Hindlimb muscle (tissue), 1 donor: ENCODE data around the gene LEMD1. TPM values are rescaled to one million over a fixed set of nuclear protein-coding genes. Genes with fewer than 3 reads are reported as not detected.

Source experiments
- DNase-seq: peaks from one replicate; pipeline ENCODE4 v3.0.0-alpha.2; 2013
- polyA plus RNA-seq: library from polyadenylated mRNA; unstranded; fragments of 120-200 nt; gene quantifications from one replicate; pipeline ENCODE4 v1.2.1, GENCODE V29; 2013; ENCODE audit not compliant: insufficient read length

LEMD1 gene, protein sequence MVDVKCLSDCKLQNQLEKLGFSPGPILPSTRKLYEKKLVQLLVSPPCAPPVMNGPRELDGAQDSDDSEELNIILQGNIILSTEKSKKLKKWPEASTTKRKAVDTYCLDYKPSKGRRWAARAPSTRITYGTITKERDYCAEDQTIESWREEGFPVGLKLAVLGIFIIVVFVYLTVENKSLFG
- polyA plus RNA-seq, result not detected

DNA sequence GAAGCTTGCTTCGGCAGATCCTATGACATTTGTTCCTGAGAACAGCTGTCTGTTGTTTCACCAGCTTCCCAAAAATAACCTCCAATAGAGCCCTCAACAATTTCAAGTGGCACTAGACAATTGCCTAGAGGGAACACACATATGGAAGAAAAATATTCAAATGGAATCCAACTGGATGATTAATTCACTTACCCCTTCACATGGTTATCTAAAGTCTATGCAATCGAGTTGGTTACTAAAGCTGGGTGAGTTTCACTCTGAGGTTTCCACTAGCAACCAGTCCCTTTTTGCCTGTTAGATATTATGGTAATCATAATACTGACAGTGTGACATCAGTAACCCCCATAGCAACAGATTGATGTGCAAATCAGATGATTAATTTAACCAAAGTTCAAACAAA, at the start of gene LEMD1:
LEMD1 (minus strand) TSS at position 259 of the 400 bp plus-strand sequence. CDS start 1,520 bp downstream, outside the sequence.
- no peak for DNase-seq

DNA sequence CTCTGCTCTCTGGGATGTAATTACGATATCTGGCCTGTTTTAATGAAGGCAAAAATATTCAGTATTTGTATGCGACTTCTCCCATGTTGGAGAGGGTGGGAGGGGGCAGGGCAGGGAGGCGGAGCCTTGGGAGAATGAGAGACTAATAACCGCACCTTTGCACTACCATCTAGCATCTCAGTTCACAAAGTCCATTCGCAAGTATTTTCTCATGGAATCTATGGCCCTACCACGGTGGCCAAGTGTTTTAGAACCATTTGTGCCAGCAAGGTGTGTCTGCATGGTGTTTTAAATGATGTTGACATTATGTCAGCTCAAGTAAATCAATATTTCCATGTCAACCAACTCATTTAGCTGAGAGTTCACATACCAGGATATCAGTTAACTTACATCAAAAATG, 48.3 kb upstream of the LEMD1 start:
- no peak for DNase-seq

DNA sequence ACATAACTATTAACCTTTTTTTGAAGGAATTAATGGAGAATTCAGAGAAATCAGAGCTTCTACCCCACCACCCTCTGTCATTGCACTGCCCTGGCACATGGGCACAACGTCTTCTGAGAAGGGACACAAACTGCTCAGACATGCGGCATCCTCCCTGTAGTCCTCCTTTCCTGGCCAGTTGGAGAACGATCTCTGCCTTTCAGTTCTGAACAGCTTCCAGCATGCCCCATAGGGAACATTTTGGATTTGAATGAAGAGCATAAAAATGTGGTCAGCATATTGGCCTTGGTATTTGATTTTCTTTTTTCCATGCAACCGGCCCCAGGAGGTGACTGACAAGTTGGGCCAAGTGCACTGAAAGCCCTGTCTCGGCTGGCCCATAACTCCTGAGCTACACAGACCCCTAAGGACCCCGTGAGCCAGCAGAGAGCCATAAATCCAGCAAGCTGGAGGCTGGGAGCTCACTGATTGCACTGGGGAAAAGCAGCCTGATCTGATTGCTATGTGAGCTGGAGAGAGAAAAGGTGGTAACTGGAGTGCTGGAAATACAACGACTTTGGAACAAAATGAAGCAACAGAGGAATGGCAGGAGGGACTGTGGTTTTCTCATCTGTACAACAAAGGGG, 44.9 kb upstream of the LEMD1 start:
- DNase-seq, result no peak

DNA sequence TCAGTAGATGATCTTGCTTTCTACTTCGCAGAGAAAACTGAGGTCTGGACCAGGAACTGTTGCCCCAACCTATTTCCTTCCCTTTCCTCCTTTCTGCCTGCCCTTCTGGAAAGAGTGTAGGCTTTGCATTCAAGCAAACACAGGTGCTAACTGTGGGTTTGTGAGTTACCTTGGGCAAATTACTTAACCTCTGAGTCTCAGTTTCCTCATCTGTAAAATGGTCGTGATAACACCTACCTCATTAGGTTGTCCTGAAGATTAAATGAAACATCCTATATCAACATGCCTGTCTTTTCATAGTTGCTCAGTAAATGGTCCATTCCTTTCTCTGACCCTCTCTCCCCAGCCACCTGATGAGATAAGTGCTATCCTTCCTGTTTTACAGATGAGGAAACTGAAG, 43.5 kb upstream of the LEMD1 start:
- DNase-seq, result no peak

DNA sequence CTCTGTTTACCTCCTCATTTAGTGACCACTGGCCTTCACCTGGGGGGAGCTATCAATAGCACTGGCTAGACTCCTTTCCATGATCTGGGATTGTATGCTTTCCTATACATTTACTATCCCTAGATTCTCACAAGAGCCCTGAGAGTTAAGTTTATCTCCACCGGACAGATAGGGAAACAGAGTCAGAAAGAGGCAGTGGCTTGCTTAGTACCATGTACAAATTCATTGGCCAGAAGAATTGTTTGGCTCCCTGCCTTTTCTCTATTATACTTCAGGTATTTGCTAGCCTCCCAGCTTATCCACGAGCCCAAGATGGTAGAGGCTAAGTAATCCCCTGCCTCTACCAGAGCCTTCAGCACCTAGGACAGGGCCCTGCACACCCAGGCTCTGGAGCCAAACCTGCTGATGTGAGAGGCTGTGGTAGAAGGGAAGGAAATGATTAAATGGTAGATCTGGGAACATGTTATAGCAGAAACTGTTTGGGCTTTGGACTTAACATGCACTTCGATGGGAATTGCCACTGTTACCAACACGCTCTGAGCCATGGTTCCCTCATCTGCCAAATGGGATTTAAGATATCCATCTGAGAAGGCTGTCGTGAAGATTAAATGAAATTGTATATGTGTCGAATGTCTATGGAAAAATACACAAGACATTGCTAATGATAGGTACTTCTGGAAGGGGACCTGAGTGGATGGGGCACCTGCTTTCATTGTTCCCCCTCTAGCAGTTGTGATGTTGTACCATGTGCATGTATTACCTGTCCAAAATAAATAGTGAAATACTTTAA, 37.1 kb upstream of the LEMD1 start:
- DNase-seq, result peak; percentile 47

DNA sequence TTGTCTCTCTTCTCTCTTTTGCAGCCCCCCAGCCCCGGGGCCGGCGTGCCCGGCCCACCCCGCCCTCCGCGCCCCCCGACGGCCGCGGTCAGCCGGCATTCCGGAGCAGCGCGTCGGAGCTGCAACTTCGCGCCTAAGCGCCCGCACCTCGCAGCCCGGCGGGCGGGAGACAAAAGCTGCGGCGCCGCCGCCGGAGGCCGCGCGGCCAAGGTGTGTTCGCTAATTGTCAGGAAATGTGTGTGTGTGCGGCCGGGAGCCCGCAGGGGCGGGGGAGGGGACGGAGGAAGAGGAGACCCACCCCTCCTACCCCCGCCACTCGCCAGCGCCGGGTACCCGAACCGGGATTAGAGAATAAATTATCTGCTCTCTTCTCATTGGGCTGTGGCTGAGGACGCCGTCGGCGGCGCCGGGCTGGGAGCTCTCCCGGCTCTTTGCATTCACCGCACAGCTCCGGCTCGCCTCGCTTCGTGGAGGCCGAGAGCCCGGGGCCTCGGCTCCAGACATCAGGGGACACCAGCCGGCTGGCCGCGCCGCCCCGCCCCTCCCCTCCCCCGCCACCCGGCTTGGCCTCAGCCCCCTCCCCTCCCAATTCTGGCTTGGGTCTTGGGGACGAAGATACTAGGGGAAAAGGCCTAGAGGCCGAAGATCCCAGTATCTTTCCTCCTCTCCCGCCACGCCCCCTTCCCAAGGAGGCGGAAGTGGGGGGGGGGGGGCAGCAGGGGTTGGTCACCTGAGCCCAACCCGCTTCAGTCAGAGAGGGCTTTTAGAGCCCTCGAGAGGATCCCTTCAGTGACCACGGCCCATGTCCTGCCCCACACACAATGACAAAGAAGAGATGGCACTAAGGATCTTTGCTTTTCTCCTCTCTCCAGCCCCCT, 35.3 kb upstream of the LEMD1 start:
- DNase-seq, result no peak

DNA sequence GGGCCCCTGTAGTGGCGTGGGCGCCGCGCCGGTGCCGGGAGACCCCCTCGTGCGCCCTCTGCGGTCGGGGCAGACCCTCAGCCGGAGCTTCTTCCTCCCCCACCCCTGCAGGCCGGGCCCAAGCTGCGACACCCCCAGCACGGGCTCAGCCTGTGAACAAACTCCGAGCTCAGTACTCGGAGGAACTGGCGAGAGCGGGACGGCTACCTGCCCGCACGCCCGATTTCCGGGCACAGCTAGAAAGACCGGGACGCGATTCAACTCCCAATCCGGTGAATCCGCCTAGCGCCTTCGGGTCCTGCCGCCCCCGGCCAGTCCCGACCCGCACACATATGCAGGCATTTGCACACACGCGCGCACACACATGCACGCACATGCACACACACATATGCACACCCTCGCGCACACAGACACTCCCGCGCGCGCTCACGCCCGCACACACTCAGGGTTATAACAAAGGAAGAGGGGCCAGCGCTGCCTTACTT, 34.6 kb upstream of the LEMD1 start:
- DNase-seq, result no peak

DNA sequence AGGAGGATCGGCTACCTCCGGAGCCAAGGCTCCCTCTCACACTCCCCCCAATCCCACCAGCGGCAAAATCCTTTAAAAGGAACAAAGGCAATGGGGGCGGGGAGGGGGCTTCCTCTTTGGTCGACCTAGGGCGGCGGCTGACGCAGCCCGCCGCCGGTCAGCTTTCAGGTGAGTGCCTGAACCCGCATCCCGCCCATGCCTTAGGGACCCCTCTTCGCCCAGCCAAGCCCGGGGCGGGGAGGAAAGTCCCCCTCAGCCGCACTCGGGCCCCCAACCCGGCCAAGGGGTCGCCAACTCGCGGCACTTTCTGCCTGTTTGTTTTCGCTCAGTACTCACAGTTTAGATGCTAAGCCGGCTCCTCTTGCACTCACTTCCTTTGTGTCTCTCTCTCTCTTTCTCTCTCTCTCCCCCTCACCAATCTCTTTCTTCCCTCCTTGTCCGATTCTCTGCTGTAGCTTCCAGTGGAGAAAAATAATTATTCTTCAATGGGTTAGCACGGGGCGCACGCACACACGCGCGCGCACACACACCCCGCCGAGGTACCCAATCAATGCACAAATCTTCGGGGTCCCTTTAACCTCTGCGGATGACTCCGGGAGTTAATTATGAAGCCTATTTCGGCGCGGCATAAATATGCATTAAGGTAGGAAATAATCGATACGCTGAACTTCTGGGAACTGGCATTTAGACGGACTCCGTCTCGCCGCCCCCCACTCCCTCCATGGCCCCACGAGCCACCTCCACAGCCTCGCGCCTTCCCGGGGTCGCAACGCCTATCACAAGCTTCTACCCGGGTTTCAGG, 33.9 kb upstream of the LEMD1 start, which contains the start of gene BLACAT1:
BLACAT1 (minus strand) TSS at position 465 of the 802 bp plus-strand sequence.
- no peak for DNase-seq

DNA sequence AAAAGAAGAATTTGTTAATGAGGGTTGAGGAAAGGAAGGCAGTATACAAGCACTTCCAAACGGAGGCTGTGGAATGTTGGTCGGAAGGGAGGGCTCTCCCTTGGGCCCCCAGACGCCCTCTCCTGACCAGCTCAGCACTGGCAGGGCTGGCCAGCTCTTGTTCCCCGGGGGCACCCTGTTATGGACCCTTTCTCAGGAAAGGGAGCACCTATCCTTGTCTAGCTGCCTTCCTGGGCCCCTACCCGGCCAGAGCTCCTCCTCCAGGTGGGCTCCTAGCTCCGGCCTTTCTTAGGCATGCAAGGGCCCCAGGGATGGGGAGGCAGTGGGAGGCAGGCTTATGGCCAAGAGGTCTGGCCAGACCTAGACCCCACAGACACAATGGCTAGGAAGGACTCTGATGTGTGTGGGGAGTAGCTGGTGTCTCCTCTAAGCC, 33.1 kb upstream of the LEMD1 start:
- DNase-seq, result no peak

DNA sequence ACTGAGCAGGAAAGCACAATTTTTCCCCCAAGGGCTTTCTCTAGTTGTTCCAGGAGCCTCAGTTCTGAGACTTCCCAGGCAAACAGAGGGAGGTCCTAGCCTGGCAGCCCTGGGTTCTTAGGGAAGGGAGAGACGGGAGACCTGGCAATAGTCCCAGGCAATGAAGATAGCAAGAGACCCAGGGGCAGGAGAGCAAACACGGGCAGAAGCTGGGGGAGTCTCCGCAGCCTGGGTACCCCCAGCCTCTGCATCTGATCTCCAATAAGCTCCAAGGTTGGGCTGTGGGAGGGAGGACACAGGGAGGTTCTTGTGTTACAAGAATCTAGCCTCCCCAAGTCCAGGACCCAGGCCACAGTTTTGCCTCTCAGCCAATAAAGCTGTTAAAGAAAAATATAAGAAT, 31.6 kb upstream of the LEMD1 start:
- no peak for DNase-seq

DNA sequence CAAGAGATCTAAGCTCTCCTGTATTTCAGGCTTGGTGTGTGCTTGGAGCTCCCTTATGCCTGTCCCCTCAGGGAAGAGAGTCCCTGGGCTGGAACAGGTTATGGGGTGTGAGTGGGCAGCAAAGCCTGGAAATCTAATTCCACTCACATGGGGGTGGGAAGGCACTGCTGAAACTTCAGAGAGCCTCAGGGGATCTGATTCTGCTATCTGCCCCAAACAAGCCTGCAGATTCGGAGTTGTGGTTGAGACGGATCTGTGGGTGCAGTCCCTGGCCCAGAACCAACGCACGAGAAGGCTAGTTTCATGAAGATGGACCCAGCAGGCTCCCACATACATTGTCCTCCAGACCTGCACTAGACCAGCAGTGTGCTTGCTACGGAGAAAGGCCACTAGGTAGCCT, 31.1 kb upstream of the LEMD1 start:
- no peak for DNase-seq

DNA sequence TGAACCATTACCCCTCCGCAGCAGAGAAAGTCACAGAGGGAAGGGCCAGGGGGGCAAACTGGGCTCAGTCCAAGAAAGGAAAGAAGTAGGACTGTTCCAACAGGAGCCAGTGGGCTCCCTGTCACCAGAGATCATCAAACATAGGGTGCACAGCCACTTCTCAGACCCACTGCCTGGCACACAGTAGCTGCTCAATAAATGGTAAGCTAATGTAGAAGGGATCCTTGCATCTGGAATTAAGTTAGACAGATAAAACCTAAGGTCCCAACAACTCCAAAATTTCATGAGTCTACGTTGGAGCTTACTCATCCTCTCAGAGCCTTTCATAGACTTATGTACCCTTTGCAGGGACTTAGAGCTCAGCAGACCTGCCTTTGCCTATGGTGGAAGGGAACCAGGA, 30.5 kb upstream of the LEMD1 start:
- no peak for DNase-seq

DNA sequence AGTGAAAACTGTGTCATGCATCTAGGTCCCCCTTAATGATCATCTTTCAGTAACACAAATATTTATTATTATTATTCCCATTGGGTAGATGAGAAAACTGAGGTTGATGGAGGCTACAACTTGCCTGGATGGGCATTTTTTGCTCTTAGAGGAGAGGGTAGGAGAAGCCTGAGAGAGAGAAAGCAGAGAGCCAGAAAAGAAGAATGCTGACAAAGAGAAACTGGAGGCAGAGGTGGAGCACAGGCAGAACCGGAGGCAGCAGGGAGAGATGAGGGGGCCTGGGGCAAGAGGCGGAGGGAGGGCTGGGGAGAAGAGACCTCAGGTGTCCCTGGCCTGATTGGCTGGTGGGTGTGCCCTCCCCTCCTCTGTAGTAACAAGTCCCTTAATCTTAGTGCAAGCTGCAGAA, 29.9 kb upstream of the LEMD1 start:
- no peak for DNase-seq

DNA sequence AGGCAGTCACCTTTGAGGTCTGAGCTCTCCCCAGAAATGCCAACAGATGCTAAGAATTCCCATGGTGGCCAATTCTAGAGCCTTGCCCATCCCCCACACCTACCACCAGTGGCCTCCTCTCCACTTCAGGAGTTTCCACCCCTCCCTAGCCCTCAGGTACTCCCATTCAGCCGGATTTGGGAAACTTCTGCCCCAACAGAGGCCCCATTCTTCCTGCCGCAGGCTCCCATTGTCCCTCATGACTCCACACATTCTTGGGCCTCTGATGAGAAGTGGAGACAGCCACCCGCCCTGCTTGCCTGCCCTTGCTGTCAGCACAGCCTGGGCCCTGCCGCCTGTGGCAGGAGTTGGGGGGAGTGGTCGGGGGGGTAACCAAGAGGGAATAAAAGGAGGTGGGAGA, 29.3 kb upstream of the LEMD1 start:
- no peak for DNase-seq

DNA sequence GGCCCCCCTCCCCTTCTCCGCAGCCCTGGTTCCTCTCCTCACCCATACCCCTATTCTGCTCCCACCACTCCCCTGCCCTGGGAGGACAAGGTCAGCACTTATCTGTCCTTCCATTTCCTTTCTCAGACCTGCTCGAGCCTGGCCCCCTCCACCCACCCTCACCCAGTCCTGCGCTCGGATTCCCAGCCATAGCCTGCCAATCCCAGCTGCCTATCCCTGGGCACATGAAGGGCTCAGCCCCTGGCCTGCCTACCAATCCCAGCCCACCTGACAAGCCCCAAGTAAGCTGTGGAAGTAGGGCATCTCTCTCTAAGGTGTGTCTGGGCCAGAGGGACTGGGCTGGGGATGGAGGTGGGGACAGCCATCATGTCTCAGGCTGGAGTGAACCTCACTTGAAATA, 28.6 kb upstream of the LEMD1 start:
- DNase-seq, result no peak

DNA sequence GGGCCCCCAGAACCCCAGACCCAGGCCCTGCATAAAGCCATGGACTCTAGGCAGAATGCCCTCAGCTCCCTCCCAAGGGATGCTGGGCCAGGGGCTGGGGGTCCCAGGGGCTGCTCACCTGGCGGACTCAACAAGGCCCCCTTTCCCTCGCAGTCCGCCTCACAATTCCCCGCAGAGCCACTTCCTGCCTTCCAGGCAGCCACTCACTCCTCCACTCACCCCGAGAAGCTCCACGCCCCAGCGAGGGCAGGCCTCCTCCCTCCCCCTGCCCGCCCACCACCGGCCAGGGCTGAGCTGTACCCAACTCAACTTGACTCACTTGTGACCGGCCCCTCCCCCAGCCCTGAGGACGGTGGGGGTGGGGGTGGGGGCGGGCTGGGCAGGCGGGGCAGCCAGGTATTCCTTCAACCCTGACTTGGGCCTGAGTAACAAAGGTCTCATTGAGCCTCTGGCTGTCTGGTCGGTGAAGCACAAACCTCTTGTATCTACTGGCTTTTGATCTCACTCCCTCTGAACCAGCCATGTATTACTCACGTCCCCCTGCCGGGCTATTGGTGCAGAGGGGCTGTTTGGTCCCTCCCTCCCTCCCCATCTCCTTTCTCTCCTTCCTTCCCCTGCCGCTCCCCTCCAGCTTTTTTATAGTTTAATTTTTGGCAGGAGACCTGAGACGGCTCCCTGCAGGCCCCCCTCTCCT, 28.0 kb upstream of the LEMD1 start:
- DNase-seq, result no peak

DNA sequence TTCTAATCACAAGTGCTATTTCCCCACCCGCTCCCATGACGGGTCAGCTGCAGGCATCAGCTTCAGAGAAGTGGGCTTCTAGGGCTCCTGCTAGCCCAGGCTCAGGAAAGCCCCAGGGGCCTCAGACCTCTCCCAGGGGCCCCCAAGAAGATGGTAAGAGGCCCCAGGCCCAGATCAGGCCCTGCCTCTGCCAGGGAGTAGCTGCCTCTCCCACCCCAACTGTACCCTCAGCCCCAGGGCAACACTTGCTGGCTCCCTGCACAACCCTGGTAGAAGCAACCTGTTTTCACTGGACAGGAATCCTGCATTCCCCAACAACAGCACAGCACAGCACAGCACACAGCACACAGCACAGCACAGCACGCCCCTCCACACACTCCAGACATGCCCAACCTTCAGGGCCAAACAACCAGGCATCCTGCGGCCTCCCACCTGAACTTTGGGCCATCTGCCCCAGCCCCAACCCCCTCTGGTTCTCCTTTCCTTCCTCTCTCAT, 27.4 kb upstream of the LEMD1 start:
- DNase-seq, result no peak

DNA sequence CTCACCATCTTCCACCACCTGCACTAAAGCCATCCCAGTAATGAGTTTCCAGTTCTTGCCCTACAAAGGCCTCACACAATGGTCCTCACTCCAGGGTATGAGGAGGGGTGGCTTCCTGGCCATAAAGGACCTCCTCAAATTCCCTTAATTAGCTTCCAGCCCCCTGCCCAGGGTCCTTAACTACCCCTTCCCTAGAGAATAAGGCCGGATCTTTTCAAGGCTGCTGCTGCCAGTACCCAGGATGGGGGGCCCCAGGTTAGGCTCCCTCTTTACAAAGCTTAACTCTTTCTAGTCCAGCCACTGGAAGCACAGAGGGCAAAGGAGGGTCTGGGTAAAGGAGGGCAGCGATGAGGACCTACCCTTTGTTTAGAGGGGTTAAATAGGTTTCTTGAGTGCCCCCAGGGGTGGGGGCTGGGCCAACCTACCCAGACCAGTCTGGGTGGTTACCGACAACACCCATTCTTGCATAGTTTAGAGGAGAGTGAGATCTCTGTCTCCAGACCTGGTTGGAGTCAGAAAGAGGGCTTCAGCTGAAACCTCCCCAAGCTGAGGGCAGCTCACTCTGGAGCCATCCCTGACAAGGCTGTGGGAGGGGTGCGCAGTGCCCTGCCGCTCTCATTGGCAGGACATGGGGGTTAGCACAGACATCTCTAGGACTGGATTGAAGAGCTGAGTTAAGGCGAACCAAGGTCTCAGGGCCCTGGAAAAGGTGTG, 26.8 kb upstream of the LEMD1 start:
- no peak for DNase-seq

DNA sequence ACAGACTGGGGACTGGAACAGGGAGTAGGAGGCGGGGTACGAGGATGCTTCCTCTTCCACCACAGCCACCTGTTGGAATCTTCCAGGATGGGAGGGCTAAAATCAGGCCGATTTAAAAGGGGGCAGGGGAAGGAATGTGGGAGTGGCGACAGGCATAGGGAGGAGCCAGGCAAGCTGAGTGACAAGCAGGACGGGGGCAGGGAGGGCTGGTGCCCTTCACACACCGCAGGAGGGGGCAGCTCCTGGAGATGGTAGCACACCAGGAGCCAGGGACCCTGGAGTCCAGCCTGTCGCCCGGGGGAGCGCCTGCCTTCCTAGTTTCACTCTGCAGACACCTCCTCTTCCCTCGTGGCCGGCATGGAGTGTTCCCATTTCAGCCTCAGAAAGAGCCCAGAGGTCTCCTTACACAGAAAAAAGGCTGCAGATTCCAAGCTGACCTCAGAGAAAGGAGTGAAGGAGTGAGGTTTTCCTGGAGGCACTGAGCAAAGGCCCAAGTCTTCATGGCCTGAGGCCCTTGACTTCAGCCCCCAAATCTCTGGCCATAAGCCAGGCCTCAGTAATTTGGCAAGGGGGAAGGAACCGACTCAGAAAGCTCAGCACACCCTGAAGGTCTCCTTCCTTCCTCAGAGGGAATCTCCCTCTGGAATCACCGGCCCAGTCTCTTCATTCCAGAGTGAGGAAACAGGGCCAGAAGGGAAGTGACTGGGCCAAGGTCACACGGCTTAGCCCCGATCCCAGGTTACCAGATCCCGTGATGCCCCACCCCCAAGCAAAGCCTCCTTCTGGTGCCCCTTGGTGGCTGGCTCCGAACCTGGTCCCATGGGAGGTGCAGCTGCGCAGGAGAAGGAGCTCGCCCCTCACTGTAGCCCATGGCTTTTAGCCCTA, 25.8 kb upstream of the LEMD1 start:
- no peak for DNase-seq
